Measurements from ENCODE around the gene RERE.
"Not testable (repeated sequence)": the region's sequence is repeated elsewhere in the genome, so short reads cannot be mapped to it uniquely, and the experiment has no call there.

The RERE gene

DNA sequence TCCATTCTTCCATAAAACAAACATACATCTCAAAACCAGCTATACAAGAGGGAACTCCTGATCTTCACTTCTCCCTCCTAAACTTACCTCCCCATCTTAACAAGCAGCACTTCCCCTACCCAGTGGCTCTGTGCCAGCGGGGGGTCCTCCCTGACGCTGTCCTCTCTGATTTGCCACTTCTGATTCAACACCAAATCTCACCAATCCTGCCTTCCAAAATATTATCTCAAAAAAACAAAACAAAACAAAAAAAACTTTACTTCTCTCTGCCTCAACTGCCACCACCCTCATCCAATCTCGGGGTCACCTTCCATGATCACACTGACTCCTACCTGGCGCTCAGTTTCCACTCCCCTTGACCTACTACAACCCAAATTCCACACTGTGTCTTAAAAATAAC lies 426.7 kb downstream of the RERE start:
- DNase-seq, result no peak

DNA sequence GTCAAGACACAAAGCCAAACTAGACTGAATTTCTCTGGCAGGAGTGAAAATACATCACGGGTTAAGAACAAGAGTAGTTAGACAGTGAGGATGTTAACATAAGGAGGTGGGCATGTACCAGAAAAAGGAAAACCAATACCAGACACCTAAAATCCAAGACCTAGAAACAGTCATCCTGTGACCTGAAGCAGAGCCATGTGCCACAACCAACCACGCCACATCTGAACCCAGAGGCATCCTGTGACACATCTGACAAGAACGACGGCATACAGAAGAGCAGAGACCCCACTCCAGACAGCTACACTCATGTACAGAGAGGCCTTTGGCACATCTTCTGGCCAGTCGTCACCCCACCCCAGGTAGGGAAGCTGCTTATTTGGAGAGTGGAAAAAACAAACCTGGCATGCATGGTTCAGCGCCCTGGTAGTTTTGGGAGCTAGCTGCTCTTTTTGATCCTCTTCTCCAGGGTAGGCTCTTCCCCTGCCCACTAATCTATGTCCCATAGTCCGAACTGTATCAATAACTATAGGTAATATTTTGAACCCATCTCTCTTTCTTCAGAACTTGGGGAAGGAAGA lies 427.4 kb downstream of the RERE start:
- DNase-seq, result no peak

DNA sequence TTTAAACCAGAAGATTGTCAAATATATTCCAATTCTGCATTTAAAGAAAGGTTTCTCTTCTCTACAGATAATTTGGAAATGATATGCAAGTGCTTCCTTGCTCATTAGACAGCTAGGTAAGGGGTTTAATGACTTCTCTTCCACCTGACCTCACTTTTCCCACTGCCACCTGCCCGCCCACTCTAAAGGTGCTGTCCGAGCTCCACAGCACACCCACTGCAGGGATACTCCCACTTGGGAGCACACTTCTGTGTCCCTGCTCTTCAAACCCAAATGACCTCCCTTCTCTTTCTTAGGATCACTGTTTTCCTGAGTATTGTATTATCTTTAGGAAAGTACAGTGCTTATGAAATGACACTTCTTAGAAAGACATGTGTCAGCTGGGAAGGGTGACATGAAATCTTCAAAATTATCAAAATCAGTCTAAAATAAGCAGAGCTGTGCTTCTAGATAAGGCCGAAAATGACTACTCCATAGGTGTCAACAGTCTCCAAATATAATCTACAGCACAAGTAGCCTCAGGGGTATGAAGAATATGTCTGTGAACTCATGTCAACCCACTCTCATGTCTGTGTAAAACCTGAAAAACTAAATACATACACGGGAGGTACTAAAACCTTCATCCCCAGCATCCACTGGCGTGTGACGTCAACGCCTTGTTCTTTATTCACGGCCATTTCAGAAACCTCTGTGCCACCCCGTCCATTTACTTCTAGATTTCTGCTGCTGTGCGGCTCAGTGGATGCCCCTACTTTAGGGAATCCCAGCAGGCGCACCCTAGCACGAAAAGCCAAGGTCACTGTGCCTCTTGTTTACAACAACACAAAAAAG lies 428.5 kb downstream of the RERE start:
- DNase-seq, result no peak

DNA sequence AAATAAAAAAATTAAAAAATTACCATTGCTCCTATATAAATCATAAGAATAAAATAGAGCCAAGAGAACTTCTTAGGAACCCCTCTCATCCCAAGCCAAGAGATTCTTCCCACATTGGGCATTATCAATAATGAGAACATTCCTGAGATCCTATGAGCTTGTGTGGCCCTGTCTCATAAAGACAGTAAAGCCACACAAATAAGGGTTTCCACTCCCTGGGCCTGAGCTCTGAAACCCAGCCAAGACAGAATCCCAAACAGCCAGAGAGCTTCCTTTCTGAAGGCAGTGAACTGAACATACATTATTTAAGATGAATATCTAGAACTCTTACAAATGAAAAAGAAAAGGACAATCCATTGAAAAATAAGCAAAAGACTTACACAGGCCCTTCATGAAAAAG lies 431.2 kb downstream of the RERE start:
- DNase-seq, result no peak

DNA sequence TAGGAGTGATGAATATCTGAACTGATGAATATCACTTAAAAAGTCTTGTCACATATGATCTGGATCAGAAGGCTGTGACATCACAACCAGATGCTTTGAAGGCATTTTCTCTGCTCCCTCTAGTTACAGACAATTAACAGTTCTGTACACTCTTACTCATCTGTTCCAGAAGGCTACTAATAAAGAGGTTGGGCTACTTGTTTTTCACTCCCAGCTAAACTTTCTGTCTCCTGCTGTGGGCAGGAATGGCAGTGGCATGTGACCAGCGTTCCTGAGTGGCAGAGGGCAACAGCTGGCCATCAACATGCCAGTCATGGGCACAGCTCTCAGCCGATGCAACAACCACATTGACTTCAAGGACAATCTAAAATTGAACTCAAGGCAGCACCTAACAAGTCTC lies 432.9 kb downstream of the RERE start:
- DNase-seq, result no peak

DNA sequence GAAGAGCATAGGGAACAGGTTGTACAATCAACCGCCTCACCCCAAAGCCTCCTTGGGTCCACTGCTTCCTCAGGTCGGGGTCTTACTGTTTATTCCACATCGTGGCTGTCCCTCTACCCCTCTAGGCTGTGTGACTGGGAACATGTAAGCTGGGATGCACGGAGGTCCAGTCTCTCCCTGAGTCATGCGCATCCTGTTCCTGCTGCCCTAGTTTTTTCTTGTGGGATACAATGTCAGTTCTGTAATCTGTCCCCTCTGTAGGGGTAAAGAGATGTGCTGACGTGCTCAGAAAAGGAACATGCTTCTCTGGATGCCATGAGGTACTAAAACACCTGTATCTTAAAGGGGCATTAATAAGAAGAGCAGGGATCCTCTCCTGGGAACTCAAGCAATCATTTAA lies 433.4 kb downstream of the RERE start:
- no peak for DNase-seq

DNA sequence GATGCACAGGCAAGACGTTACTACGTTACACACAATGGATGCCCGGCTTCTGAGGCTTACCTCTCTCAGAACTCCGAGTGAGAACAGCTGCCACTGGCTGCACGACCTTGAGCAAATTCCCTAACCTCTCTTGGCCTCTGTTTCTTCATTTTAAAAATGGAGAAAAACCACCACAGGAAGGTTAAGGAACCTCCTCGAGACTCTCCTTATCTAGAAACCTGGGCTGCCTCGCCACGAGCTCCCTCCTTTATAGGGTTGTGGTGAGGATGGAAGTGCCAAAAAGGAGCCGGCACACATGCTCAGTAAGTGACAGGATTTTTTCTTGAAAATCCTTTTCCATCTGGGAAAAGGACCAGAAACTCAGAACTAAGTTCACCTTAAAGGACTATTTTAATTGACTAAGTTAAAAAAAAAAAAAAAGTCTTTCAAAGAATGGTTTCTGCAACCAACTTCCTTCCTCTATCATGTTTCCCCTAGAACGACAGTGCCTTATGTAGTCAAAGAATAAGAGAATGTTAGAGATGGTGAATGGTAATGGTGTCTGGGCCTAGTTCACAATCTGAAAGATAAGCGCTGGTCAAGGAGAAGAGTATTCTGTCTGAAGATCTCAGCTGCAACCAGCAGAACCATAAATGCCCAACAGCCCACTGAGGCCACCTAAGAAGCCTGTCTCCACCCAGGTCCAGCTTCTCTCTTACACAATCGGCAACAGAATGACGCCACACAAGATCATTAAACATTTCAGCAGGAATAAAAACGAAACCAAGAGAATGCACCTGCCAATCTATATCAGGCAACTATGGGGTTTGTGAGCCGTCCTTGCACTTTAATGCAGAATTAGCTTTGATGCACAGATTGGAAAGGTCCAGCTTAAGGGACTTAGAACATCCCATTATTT lies 434.6 kb downstream of the RERE start:
- DNase-seq, result peak; percentile 16

DNA sequence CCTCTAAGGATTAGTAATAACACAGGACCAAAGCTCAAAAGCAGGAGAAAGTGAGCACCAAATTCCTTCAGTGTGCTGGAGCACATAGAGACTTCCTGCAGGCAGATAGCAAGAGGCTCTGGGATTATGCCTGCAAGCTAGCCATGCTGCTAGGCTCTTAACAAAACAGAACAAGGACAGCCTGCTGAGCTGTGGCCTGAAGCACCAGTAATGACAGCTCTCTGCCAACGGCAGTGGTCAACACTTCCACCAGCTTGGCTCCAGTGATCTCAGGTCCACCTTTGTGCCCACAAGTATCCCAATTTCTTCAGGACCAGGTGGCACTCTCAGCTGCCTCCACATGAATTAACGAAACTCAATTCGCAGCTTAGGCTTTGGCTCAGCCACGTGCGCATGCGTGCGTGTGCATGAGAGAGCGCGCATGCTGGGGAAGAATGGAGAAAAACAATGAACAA lies 435.4 kb downstream of the RERE start:
- DNase-seq, result no peak

DNA sequence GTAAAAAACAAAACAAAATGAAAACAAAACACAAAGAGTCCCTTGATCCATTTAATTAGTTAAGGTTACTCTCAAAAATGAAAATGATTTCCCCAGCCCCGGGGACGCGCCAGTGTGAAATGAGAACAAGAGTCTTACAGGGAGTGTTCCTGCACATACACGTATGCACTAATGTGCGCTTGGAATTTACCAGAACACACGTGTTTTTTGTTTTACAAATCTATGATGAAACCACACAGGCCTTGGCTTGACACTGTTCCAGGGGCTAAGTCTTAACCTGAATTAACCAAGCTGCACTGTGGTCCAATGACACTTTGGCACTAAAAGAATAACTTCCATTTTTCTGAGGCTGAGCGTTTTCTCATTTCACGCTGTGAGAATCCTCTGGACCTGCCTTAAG lies 435.8 kb downstream of the RERE start:
- DNase-seq, result no peak

DNA sequence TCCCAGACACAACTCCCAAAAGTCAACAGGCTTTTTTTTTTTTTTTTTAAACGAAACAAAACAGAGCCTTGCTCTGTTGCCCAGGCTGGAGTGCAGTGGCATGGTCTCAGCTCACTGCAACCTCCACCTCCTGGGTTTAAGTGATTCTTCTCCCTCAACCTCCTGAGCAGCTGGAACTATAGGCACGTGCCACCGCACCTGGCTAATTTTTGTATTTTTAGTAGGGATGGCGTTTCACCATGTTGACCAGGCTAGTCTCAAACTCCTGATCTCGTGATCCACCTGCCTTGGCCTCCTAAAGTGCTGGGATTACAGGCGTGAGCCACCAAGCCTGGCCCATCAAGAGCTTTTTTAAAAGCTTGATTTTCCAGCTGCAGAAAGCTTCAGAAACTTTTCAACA lies 437.1 kb downstream of the RERE start:
- DNase-seq, result not testable (repeated sequence)

DNA sequence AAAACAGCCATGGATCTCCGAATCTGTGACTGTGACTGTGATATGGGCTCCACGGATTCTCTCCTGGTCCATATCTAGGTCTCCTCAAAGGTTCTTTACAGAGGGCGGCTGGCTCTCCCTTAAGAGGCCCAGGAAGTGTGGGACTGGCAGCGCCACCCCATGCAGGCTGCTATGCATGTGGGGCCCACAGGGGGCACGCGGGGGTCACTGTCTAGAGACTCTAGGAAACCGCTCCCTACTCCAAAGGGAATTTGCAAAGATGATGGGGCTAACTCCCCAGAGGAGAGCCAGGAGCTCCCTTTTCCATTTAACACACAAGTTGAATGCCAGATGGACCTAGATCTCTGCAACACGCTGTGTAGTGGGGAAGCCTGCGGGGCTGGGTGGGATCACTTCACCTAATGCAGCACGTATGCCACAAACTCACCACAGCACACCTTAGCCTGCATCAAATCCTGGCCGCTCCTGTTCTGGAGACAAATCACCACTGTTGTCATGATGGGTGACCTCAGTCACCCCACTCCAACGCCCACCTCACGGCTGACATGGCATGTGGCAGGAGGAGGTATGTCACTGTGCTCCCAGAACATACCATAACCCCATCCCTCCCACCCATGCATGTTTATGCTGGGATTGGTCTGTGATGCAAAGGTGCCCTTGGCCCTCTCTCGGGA lies 437.8 kb downstream of the RERE start:
- DNase-seq, result no peak

DNA sequence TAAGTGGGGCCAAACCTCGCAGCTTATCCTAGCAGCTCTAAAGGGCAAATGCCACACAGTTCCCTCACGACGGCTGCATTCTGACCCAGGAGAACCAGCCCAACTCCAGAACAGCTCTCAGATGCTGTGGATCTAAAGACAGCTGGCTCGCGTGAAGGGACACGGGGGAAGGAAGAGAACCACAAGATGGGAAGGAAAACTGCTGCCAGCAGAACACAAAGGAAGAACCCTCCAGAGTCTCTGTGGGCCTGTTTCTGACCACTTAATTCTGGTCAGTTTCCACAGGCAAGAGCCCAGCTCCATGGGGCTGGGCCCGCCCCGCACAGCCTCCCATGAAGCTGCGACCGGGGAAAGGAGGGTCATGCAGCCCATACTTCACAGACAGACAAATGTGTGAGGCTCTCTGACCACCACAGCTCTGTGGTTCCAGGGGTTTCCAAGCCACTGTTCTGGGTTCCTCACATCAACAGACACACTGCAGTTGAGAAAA lies 438.4 kb downstream of the RERE start:
- DNase-seq, result no peak

DNA sequence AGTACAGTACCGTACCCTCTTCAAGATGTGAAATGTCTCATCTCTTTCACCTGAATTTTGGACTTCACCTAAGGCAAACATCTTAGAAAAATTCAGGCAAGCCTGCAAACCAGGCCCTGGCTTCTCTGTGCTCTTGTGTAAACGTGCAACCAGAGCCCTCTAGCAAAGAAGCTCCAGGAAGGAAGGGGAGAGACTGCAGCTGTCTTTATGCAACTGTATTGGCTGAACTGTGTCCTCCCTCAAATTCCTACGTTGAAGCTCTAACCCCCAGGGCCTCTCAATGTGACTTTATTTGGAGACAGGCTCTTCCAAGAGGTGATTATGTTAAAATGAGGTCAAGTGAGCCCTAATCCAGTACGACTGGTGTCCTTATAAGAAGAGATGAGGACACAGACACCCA lies 439.3 kb downstream of the RERE start:
- no peak for DNase-seq

DNA sequence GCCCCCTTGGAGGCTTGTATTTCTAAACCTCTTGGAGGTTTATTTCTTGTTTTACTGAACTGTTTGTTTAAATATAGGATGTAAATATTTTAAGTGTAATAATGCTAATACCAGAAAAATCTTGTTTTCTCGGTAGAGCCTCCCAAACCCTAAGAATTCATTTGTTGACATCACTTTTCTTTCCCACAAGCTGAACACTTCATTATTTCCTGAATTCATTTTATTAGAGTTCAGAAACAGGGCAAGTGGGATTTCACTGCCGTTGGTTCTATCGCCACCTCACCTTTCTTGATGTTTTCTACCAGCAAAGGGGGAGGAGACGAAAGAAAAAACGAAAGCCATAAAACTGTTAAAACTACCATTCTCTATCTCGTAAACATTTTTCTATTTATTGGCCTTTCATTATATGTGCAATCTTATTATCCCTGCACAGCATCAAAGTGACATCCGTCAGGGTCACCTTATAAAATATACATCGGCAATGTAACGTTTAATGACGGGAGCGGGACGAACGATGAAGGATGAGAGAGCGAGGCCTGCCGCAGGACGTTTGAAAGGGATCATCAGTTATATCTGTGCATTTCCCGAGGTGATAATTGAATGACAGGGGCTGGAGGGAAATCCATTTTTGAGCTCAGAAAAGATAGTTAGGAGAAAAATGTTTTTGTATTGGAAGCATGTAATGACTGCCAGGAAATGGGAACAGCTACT lies 440.0 kb downstream of the RERE start:
- no peak for DNase-seq

DNA sequence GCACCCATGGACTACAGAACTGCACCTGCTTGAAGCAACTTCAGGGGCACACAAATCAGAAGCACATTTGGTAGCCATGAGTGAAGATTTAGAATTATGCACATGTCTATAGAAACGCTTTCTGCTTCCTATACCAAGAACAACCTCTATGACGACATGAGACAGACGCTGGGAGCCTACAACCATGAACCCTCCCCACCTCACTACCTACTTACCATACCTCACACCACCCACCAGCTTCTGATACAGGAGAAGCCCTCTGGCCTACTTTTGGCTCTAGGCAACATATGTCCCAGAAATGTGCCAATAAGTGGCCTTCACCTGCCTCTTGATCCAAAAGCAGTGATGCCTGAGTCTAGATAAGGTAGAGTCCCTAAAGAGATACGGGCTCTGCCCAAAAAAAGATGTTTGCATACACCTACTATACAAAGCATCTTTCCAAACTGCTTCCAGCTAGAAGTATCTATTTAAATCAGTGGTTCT lies 441.0 kb downstream of the RERE start:
- DNase-seq, result no peak

DNA sequence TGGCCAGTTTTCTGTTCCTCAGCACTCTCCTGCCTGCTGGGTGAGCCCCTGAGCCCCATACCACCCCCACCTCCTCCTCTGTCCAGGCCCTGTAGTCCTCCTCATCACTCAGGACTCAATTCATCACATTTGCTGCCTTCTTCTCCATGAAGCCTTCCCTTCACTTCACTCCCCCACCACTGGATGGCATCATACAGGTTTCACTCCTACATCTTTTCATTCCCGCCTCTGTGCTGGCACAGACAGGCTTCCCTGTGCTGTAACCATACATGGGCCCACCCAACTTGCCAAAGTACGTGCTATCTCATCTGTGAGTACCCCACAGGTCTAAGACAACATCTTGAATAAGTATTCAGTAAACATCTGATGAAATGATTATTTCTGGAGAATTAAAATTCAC lies 442.6 kb downstream of the RERE start:
- DNase-seq, result peak; percentile 20

DNA sequence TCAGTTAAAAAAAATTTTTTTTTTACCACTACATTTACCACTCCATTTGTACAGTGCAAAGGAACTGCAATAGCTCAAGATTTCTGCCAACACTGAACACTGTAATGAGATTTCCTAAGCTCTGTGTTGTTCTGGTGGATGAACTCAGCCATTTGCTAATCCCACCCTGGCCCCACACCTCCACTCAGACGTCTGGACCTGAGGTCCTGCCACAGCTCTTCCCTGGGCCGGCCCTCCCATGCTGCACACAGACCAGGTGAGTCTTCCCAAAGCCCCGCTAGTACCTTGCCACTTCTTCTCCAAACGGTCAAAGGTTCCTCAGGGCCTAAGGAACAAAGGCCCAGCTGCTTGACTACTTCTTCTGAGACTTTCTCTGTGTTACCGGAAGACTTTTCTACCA lies 443.1 kb downstream of the RERE start:
- DNase-seq, result no peak

DNA sequence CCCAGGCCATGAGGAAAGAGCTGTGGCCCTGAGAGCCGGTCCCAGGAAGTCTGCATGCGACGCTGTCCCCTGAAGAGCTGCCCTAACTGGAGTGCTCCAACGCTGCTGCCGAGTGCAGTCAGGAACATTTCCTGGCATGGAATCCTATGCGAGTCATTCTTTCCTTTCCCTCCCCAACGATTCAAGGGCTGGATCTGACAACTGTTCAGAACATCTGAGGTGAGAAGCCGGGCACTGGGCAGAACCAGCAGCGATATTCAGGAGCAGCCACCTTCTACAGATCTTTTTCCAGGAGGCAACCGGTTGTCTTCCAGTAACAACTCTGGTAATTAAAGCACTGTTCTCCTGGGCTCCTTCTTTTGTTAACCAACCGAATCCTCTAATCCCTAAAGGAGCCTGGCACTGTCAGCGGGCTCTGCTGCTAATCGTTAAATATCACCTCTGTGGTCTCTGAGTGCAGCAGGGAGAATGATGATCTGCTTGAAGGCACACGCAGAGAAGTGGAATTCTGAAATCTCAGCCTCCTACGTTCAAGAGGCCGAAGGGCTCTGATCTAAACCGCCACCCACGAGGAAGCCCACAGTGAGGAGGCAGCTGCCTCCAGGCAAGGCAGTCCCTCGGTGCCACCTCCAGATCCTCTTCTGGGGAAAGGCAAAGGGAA lies 443.7 kb downstream of the RERE start:
- no peak for DNase-seq

DNA sequence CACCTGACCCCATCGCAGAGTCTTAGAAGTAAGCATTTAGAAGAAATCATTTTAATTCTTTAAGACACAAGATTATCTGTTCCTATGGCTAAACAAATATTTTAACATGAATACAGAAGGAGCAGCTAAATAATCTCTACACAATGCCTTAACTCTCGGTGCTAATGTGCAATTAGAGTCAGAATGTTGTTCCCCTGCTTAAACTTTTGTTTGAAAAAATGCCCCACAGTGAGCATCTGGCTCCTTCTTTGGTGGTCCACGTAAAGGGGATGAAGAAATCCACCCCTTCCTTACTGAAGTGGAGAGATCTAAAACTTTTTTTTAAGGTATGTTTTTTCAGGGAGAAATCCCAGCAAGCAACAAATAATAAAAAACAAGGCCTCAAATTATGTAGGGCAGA lies 444.3 kb downstream of the RERE start:
- no peak for DNase-seq

DNA sequence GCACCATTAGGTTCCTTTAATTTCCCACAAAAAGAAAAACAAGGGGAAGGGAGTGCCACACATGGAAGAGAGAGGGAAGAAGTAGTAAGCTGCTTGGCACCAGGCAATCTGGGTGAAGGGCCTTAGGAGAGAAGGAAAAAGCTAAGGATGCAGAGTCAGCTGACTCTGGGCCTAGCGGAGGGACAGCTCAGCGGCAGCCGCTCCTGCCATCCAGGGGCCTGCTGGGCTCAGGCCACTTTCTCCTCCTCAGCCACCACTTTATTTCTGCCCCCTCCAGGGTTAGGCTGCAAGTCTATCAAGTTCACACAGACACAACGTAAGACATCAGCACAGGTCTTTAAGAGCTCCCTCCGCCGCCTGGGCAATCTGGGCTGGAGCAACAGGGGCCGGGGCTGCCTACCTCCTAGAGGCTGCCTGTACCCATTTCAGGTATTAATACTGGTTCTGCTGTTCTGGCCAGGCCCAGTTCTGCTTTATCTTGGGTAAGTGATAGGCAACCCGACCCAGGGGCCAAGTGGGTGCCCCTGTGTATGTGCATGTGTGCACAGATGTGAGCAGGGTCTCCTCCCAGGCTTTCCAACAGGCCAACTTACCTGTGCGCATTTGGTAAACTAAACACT lies 446.0 kb downstream of the RERE start:
- no peak for DNase-seq

DNA sequence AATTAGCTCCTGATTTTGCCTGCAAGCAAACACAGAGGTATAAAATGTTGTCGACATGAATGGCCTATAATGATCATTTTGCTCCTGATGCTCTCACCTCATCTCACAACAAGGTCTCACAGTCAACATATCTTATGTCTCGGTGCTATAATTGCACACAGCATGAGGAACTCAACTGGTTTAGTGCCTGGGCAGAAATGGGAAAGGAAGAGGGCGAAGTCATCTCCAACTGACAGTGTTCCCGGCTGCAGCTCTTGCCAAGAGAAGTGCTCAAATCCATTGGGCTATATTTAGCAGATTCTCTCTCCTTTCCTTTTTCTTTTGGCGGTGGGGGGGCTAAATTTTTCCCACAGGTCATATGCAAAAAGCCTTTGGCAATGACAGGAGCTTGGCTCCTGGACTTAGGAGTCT lies 446.5 kb downstream of the RERE start:
- DNase-seq, result no peak
